Fibroblast of pulmonary artery (primary cell): ENCODE data around the gene ADPRH.
"Not testable (repeated sequence)": the region's sequence is repeated elsewhere in the genome, so short reads cannot be mapped to it uniquely, and the experiment has no call there.

Experiments used
- DNase-seq: peaks from one replicate; pipeline ENCODE4 v3.0.0-alpha.2; 2010; ENCODE audit warnings: low read depth
- H3K4me3 ChIP-seq: replicated peaks from 2 replicates; pipeline ENCODE4 v1.5.1; 2011; ENCODE audit warnings: low read depth, mild to moderate bottlenecking, control low read depth, low read length, moderate library complexity
- CTCF ChIP-seq: IDR thresholded peaks from 2 replicates; pipeline ENCODE4 v1.5.1; 2011; ENCODE audit warnings: mild to moderate bottlenecking, control low read depth, low read length, inconsistent platforms; ENCODE audit errors: missing control alignments

Gene ADPRH

GRCh38 chr3:119586733-119587172, 7.5 kb downstream of the ADPRH start:
- DNase-seq: no peak

DNA sequence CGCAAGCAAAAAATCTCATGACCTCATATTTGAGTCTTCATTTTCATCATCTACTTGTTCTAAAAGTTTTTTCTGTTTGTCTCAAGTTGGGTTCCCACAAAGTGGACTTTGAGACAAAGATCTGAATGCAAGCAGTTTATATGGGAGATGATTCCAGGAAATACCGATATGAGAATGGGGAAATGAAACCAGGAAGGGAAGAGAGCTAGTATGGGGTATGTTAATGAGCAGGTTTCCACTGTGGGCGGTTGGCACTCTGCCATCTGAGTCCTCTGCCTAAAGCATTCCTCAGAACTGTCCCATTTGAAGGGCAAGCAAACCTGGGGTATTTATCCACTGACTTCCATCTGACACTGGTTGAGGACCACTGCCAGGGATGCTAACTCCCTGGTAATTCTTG, 8.8 kb downstream of the ADPRH start:
- H3K4me3 ChIP-seq: no peak overlapping the region
- TF ChIP-seq CTCF: no peak
- DNase-seq: no peak

More at GRCh38 chr3:119586733-119587172, 7.5 kb downstream of the ADPRH start:
- TF ChIP-seq CTCF: no peak
- no peak overlapping the region for H3K4me3 ChIP-seq

GRCh38 chr3:119589102-119589773, 9.9 kb downstream of the ADPRH start:
- H3K4me3 ChIP-seq: no peak overlapping the region
- DNase-seq: no peak
- TF ChIP-seq CTCF: no peak

- no peak for TF ChIP-seq CTCF
- H3K4me3 ChIP-seq: no peak overlapping the region
- DNase-seq: no peak
Measured at GRCh38 chr3:119590706-119591105, 11.4 kb downstream of the ADPRH start.

GRCh38 chr3:119592861-119593260, 13.6 kb downstream of the ADPRH start:
- no peak overlapping the region for H3K4me3 ChIP-seq
- no peak for TF ChIP-seq CTCF
- DNase-seq: no peak

DNA sequence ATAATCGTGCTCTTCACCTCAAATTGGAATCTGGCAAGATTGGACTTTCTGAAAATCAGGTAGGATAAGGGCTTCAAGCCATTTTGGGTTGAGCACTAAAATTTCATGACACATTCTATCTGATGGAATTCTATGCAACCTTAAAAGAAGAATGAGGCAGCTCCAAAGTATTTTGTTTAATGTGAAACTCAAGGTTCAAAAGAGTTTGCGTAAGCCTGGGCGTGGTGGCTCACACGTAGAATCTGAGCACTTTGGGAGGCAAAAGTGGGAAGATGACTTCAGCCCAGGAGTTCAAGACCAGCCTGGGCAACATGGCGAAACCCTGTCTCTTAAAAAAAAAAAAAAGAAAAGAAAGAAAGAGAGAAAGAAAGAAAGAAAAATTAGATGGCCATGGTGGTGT, 14.8 kb downstream of the ADPRH start:
- H3K4me3 ChIP-seq: no peak overlapping the region
- TF ChIP-seq CTCF: no peak
- no peak for DNase-seq

DNA sequence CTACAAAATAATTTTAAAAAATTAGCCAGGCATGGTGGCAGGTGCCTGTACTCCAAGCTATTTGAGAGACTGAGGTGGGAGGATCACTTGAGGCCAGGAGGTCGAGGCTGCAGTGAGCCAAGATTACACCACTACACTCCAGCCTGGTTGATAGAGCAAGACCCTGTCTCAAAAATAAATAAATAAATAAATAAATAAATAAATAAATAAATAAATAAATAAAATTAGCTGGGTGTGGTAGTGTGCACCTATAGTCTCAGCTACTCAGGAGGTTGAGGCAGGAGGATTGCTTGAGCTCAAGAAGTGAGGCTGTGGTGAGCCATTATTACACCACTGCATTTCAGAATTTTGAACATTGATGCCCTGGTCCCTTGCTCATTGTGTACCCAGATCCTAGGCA, 15.6 kb downstream of the ADPRH start:
- not testable (repeated sequence) for DNase-seq

More for the DNA sequence above, 15.6 kb downstream of the ADPRH start:
- not testable (repeated sequence) for H3K4me3 ChIP-seq
